GM15510 (cell line): ENCODE data around the gene FMN2.

Experiments used
- POLR2A ChIP-seq: IDR thresholded peaks from 3 replicates; pipeline ENCODE4 v1.6.1; 2011; ENCODE audit warnings: borderline replicate concordance; ENCODE audit not compliant: insufficient read length; ENCODE audit errors: extremely low read depth

The FMN2 gene

GRCh38 chr1:240091614-240092300 is at the start of gene FMN2:
TSS of gene FMN2 (plus strand) at chr1:240091883. CDS start at chr1:240092110, 227 bp downstream.
- TF ChIP-seq POLR2A: no peak

GRCh38 chr1:240044620-240045019 is 47.1 kb upstream of the FMN2 start:
- TF ChIP-seq POLR2A: no peak

GRCh38 chr1:240046000-240046399 is 45.7 kb upstream of the FMN2 start:
- no peak for TF ChIP-seq POLR2A

- no peak for TF ChIP-seq POLR2A
Measured at GRCh38 chr1:240054109-240054701, 37.5 kb upstream of the FMN2 start.

GRCh38 chr1:240055936-240056335 is 35.7 kb upstream of the FMN2 start:
- no peak for TF ChIP-seq POLR2A

GRCh38 chr1:240056350-240056749 is 35.3 kb upstream of the FMN2 start:
- TF ChIP-seq POLR2A: no peak

GRCh38 chr1:240058049-240058448 is 33.6 kb upstream of the FMN2 start:
- TF ChIP-seq POLR2A: no peak

- no peak for TF ChIP-seq POLR2A
Measured at GRCh38 chr1:240068961-240069360, 22.7 kb upstream of the FMN2 start.

- TF ChIP-seq POLR2A: no peak
Measured at GRCh38 chr1:240070188-240070587, 21.5 kb upstream of the FMN2 start.

GRCh38 chr1:240073097-240073496 is 18.6 kb upstream of the FMN2 start:
- no peak for TF ChIP-seq POLR2A

GRCh38 chr1:240074422-240074821 is 17.3 kb upstream of the FMN2 start:
- no peak for TF ChIP-seq POLR2A

- no peak for TF ChIP-seq POLR2A
Measured at GRCh38 chr1:240074908-240075307, 16.8 kb upstream of the FMN2 start.

- TF ChIP-seq POLR2A: no peak
Measured at GRCh38 chr1:240084337-240084736, 7.3 kb upstream of the FMN2 start.

- no peak for TF ChIP-seq POLR2A
Measured at GRCh38 chr1:240084749-240085148, 6.9 kb upstream of the FMN2 start.

- TF ChIP-seq POLR2A: no peak
Measured at GRCh38 chr1:240086726-240087125, 5.0 kb upstream of the FMN2 start.

- no peak for TF ChIP-seq POLR2A
Measured at GRCh38 chr1:240090014-240090413, 1.7 kb upstream of the FMN2 start.

- no peak for TF ChIP-seq POLR2A
Measured at GRCh38 chr1:240090957-240091600, 604 bp upstream of the FMN2 start.
